ENCODE results near the gene RFTN1.

DNA sequence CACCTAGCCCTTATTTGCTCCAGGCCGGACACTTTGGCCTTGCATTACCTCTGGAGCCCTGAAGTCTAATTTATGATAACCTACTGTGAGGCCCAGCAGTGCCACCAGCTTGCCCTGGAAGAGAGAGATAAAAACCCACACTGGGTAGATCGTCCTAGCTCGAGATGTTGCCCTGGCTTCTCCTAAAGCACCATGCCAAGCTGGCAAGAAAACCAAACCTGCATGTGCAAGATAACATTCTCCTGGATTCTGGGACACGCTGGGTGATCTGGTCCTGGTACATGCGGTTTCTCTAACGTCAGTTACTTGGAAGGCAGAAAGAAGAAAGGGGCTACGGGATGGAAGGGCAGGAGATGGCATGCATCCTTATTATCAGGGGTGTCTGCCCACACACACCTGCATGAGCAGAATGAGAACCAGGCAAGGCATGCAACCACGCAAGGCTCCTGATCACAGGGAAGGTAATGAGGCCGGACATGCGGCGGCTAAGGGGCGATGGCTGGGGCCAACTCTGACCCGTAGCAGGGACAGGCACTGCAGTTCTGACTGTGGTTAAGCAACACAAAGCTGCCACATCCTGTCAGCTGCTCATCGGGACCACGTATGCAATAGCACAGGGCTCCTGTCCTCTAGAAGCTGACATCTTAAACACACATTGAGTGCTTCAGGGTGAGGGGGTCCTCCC lies 175.5 kb downstream of the RFTN1 start:
- TF ChIP-seq, protein P1, sequence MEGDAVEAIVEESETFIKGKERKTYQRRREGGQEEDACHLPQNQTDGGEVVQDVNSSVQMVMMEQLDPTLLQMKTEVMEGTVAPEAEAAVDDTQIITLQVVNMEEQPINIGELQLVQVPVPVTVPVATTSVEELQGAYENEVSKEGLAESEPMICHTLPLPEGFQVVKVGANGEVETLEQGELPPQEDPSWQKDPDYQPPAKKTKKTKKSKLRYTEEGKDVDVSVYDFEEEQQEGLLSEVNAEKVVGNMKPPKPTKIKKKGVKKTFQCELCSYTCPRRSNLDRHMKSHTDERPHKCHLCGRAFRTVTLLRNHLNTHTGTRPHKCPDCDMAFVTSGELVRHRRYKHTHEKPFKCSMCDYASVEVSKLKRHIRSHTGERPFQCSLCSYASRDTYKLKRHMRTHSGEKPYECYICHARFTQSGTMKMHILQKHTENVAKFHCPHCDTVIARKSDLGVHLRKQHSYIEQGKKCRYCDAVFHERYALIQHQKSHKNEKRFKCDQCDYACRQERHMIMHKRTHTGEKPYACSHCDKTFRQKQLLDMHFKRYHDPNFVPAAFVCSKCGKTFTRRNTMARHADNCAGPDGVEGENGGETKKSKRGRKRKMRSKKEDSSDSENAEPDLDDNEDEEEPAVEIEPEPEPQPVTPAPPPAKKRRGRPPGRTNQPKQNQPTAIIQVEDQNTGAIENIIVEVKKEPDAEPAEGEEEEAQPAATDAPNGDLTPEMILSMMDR (IDR thresholded peaks at IDR 0.05; ENCODE audit: low read depth, low read length, missing input control) = no peak
- no peak for TF ChIP-seq EGR1 (IDR thresholded peaks at IDR 0.05; ENCODE audit: low read depth in 2 of 2)
- TF ChIP-seq YY1 (IDR thresholded peaks at IDR 0.05) = no peak
- no peak for TF ChIP-seq JUND (IDR thresholded peaks at IDR 0.05)
- no peak for TF ChIP-seq SP1 (IDR thresholded peaks at IDR 0.05)
- TF ChIP-seq TAF1 (conservative IDR thresholded peaks at IDR 0.05) = no peak
- no peak for TF ChIP-seq RXRA (IDR thresholded peaks at IDR 0.05)
- TF ChIP-seq, protein P2, sequence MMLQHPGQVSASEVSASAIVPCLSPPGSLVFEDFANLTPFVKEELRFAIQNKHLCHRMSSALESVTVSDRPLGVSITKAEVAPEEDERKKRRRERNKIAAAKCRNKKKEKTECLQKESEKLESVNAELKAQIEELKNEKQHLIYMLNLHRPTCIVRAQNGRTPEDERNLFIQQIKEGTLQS (IDR thresholded peaks at IDR 0.05) = no peak
- TF ChIP-seq, protein P3, sequence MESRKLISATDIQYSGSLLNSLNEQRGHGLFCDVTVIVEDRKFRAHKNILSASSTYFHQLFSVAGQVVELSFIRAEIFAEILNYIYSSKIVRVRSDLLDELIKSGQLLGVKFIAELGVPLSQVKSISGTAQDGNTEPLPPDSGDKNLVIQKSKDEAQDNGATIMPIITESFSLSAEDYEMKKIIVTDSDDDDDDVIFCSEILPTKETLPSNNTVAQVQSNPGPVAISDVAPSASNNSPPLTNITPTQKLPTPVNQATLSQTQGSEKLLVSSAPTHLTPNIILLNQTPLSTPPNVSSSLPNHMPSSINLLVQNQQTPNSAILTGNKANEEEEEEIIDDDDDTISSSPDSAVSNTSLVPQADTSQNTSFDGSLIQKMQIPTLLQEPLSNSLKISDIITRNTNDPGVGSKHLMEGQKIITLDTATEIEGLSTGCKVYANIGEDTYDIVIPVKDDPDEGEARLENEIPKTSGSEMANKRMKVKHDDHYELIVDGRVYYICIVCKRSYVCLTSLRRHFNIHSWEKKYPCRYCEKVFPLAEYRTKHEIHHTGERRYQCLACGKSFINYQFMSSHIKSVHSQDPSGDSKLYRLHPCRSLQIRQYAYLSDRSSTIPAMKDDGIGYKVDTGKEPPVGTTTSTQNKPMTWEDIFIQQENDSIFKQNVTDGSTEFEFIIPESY (IDR thresholded peaks at IDR 0.05) = no peak
- TF ChIP-seq, protein P4, sequence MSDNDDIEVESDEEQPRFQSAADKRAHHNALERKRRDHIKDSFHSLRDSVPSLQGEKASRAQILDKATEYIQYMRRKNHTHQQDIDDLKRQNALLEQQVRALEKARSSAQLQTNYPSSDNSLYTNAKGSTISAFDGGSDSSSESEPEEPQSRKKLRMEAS (IDR thresholded peaks at IDR 0.05) = no peak

Data from liver (tissue), 3 donors.